Breast epithelium (tissue), 4 donors: Measurements from ENCODE around the gene RTN4R. TPM values are rescaled to one million over a fixed set of nuclear protein-coding genes. Genes with fewer than 3 reads are reported as not detected.
"Not testable (repeated sequence)": the region's sequence is repeated elsewhere in the genome, so short reads cannot be mapped to it uniquely, and the experiment has no call there.

Experiments
- DNase-seq, 2 donors: peaks; one replicate each; pipeline ENCODE4 v3.0.0-alpha.2; 2019; ENCODE audit warnings: low spot score in 2 of 2
- H3K27ac ChIP-seq, 2 donors: fragments of 200-600 bp; sonication (generic) in 1 of 2; one replicate each; pipeline ENCODE4 v1.5.1; 2016 to 2019; ENCODE audit warnings: mild to moderate bottlenecking in 1 of 2
- H3K27me3 ChIP-seq, 2 donors: fragments of 200-600 bp; sonication (generic) in 1 of 2; one replicate each; pipeline versions ENCODE4 v1.5.1 to v1.6.0; 2017 to 2019; ENCODE audit warnings: control low read depth in 1 of 2, mild to moderate bottlenecking in 1 of 2
- H3K36me3 ChIP-seq: fragments of 200-600 bp; one replicate; pipeline ENCODE4 v1.5.1; 2019
- H3K4me1 ChIP-seq, 2 donors: fragments of 200-600 bp; sonication (generic); one replicate each; pipeline ENCODE4 v1.5.1; 2016 to 2019; ENCODE audit warnings: control low read depth in 1 of 2
- H3K4me3 ChIP-seq, 3 donors: fragments of 200-600 bp; sonication (generic); 1 replicate in 2 of 3; 2 replicates in 1 of 3; pipeline ENCODE4 v1.5.1; 2016 to 2019; ENCODE audit warnings: mild to moderate bottlenecking in 3 of 3, moderate library complexity in 2 of 3
- H3K9me3 ChIP-seq, 2 donors: fragments of 200-600 bp; sonication (generic) in 1 of 2; one replicate each; pipeline ENCODE4 v1.5.1; 2016 to 2019; ENCODE audit warnings: control low read depth in 1 of 2
- CTCF ChIP-seq, 3 donors: fragments of 450-650 bp; IDR thresholded peaks; one replicate each; pipeline ENCODE4 v1.5.1; 2016 to 2017; ENCODE audit warnings: antibody characterized with exemption in 3 of 3, mild to moderate bottlenecking in 3 of 3, moderate library complexity in 3 of 3
- POLR2A ChIP-seq: fragments of 450-650 bp; IDR thresholded peaks from one replicate; pipeline ENCODE4 v1.6.1; 2016; ENCODE audit warnings: antibody characterized with exemption, mild to moderate bottlenecking, moderate library complexity
- POLR2AphosphoS5 ChIP-seq, 3 donors: sonication (generic); formaldehyde crosslinking; IDR thresholded peaks; one replicate each; pipeline ENCODE4 v1.6.1; 2017; ENCODE audit warnings: antibody characterized with exemption in 3 of 3
- intact Hi-C: fragments of 100-400 bp; cut with DNase I; formaldehyde crosslinking; loops from one replicate; pipeline ENCODE4 v1.15.1; 2023; ENCODE audit warnings: low total_unique reads
- total RNA-seq, 3 donors: library from RNA; depleted of rRNA; stranded (reverse); fragments of >200 nt; gene quantifications; one replicate each; pipeline ENCODE4 v1.1.0, GENCODE V29; 2016

RTN4R gene
- total RNA-seq, 3 donors from 2014 or later = 0.48 to 2.0 (median 1.9) TPM

- no peak overlapping the region for H3K4me3 ChIP-seq
- intact Hi-C loops = no loop called here
- peaks cover 0 to 5% of the 10 kb centered on the region in 2 donors for H3K27me3 ChIP-seq
- no peak for DNase-seq
- no peaks in the 10 kb centered on the region for H3K4me1 ChIP-seq
- TF ChIP-seq POLR2A (no peak), CTCF (IDR thresholded peaks at IDR 0.05) (no peak), POLR2AphosphoS5 (IDR thresholded peaks at IDR 0.05) (no peak)
- H3K9me3 ChIP-seq = no peaks in the 10 kb centered on the region
- no peaks in the 10 kb centered on the region for H3K36me3 ChIP-seq
- no peak overlapping the region for H3K27ac ChIP-seq
Measured at GRCh38 chr22:20305894-20306645, 38.0 kb upstream of the RTN4R start.

GRCh38 chr22:20305230-20305893 lies 37.2 kb upstream of the RTN4R start:
- H3K4me1 ChIP-seq, H3K4me3 ChIP-seq, DNase-seq, H3K27me3 ChIP-seq, H3K27ac ChIP-seq, H3K36me3 ChIP-seq, H3K9me3 ChIP-seq, intact Hi-C loops: not testable (repeated sequence)

GRCh38 chr22:20304646-20305045 lies 36.5 kb upstream of the RTN4R start:
- Histone ChIP-seq H3K4me3 (no peak overlapping the region), H3K36me3 (no peaks in the 10 kb centered on the region), H3K27me3 (peaks cover 0 to 5% of the 10 kb centered on the region in 2 donors), H3K9me3 (no peaks in the 10 kb centered on the region), H3K4me1 (no peaks in the 10 kb centered on the region), H3K27ac (no peak overlapping the region)
- no peak for DNase-seq
- no peak for TF ChIP-seq CTCF (IDR thresholded peaks at IDR 0.05)
- no peak for TF ChIP-seq POLR2AphosphoS5 (IDR thresholded peaks at IDR 0.05)
- no peak for TF ChIP-seq POLR2A
- intact Hi-C loops = no loop called here

GRCh38 chr22:20303229-20303534 lies 35.1 kb upstream of the RTN4R start:
- H3K36me3 ChIP-seq, H3K9me3 ChIP-seq, H3K27ac ChIP-seq, H3K4me3 ChIP-seq, H3K27me3 ChIP-seq, DNase-seq, intact Hi-C loops, H3K4me1 ChIP-seq: not testable (repeated sequence)

GRCh38 chr22:20302438-20303228 lies 34.5 kb upstream of the RTN4R start:
- no peaks in the 10 kb centered on the region for H3K36me3 ChIP-seq
- intact Hi-C loops = no loop called here
- no peaks in the 10 kb centered on the region for H3K9me3 ChIP-seq
- no peak overlapping the region for H3K27ac ChIP-seq
- no peaks in the 10 kb centered on the region for H3K4me1 ChIP-seq
- TF ChIP-seq POLR2A (no peak), CTCF (IDR thresholded peaks at IDR 0.05) (no peak), POLR2AphosphoS5 (IDR thresholded peaks at IDR 0.05) (no peak)
- no peak for DNase-seq
- no peak overlapping the region for H3K4me3 ChIP-seq
- peaks cover 0 to 5% of the 10 kb centered on the region in 2 donors for H3K27me3 ChIP-seq

GRCh38 chr22:20299746-20300136 lies 31.6 kb upstream of the RTN4R start:
- Histone ChIP-seq H3K36me3 (no peaks in the 10 kb centered on the region), H3K27me3 (peaks cover 0 to 2% of the 10 kb centered on the region in 2 donors), H3K9me3 (no peaks in the 10 kb centered on the region), H3K4me3 (peak overlapping the region; percentile 41 to 72 (median 58)), H3K27ac (no peak overlapping the region), H3K4me1 (no peaks in the 10 kb centered on the region)
- TF ChIP-seq CTCF (IDR thresholded peaks at IDR 0.05) (no peak), POLR2AphosphoS5 (IDR thresholded peaks at IDR 0.05) (no peak), POLR2A (no peak)
- intact Hi-C loops = no loop called here
- DNase-seq = no peak
